Raji (cell line): ENCODE results near the gene DIAPH2.

ENCODE experiments used
- POLR2A ChIP-seq: IDR thresholded peaks from 2 replicates; pipeline ENCODE4 v1.6.1; 2011; ENCODE audit warnings: low read depth, low read length, control low read depth; ENCODE audit not compliant: insufficient read depth

Gene DIAPH2

GRCh38 chrX:96843566-96843965 lies 158.9 kb downstream of the DIAPH2 start:
- no peak for TF ChIP-seq POLR2A

DNA sequence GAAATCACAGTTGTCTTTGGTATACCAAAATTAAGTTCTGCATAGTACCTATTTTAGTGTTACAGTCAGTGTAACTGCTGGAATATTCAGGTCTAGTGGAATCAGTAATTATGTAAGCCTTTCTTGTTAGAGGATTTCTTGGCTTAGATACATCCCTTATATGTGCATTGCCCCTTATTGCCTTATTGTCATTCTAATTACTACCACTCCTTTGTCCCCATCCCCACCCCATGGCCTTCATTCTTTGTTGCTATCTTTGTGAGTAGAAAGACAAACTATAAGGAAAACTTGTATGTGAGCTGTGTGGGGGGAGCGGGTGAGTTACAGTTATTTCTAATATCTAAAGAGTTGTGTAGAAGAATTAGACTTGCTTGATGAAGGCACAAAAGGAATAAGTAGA lies 162.2 kb downstream of the DIAPH2 start:
- no peak for TF ChIP-seq POLR2A

- no peak for TF ChIP-seq POLR2A
These were observed 176.6 kb downstream of the DIAPH2 start for GRCh38 chrX:96861218-96861617.

GRCh38 chrX:96861661-96862060 lies 177.0 kb downstream of the DIAPH2 start:
- no peak for TF ChIP-seq POLR2A

DNA sequence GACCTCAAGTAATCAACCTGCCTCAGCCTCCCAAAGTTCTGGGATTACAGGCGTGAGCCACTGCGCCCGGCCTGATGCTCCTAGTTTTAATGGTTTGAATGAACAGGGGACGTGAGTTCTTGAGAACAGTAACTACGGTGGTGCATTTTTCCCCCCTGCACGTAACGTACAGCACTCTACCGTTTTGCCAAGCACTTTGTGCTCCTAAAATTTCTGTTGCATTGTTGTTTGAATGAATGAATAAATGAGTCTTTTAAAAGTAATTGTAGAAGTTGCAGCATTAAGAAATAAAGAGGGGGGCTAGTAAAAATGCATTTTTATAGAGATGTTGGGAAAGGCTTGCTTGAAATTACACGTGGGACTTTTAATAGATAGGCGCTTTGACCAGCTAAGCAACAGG lies 199.0 kb downstream of the DIAPH2 start, which contains the start of gene RPA4:
Gene RPA4 (plus strand): TSS at position 301 of the 400 bp plus-strand sequence. CDS start 403 bp downstream, outside the sequence.
- no peak for TF ChIP-seq POLR2A

DNA sequence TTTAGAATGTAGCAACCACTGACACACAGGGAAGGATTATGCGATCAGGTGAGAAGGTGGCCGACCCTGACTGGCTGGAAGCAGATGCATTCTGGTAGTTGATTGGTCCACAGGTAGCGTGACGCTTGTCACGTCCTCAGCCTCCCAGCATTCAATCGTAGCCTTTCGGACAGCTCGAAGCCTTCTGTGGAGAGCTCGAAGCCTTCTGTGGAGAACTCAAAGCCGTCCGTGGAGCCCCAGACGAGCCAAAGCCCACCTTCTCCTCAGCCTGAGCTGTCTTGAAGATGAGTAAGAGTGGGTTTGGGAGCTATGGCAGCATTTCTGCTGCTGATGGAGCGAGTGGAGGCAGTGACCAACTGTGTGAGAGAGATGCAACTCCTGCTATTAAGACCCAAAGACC lies 199.4 kb downstream of the DIAPH2 start:
- TF ChIP-seq POLR2A, result no peak

- no peak for TF ChIP-seq POLR2A
These were observed 205.1 kb downstream of the DIAPH2 start for GRCh38 chrX:96889726-96890125.

DNA sequence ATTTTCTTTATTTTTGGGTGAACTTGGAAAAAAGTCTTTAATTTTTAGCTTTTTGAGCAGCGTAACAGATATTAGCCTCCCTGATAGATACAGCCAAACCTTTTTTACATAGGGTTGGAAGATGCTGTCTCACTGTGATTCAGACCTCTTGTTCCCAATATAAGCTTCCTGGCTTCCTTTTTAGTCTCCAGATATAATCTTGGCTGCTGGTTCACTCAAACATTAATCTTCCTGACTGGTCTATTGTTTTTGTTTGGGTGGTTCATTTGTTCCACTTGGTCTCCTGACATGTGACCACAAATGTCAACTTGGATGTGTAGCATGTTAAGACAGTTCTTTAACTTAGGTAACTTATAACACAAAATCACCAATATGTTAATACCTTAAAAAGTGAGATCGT lies 222.1 kb downstream of the DIAPH2 start:
- TF ChIP-seq POLR2A, result no peak

DNA sequence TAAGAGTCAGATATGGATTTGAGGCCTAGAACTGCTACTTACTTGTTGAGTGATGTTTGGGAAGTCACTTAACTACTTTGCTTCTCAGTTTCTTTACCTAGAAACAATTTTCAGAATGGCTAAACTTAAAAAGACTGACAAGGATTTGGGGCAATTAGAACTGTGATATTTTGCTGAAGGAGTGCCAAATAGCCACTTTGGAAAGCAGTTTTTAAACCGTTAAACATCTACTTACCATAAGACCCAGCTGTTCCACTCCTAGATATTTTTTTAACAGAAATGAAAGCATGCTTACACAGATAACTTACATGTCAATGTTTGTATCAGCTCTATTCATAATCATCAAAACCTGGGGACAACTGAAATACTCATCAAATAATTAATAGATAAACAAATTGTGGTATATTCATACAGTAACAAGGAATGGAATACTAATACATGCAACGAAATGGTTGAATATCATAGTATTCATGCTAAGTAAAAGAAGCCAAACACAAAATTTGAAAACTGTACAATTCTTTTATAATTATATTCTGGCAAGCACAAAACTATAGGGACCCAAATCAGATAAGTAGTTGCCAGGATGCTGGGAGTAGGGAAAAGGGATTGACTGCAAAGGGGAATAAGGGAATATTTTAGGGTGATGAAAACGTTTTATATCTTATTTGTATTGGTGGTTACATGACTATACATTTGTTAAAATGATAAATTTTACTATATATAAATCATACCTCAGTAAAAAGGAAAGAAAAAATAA lies 223.1 kb downstream of the DIAPH2 start:
- no peak for TF ChIP-seq POLR2A

DNA sequence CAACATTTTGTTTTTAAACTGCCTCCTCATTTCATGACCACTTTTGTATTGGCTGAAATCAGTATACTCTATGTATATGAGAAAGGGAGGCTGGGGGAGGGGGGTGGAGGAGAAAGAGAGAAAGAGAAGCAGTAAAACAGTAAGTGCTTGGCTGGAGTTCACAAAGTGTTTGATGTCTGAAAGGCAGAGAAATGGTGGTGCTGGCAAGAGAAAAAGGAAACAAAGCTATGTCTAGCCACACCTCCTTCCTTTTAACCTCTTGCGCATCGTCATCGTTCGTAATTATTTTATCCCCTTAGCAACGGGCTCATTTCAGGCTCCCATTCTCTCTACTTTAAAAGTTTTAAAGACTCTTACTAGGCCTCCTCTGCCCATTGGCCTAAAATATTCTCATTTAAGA lies 224.6 kb downstream of the DIAPH2 start:
- no peak for TF ChIP-seq POLR2A

DNA sequence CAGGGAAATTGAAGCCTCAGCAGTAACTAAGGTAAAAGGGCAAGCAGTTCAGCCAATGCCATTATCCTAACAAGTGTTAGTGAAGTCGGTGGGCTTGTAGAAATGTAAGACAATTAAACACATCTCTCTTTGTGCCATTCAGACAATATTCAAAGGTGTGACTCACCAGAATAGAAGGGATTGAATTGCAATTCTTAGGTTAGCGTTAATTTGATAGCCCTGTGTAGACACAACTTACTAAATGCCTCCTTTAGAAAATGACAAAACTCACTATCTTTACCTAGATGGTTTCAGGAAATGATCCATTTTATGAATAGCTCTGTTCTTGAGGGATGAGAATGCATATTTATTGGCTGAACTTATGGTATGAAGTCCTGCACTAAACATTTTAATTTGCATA lies 234.2 kb downstream of the DIAPH2 start:
- no peak for TF ChIP-seq POLR2A

- no peak for TF ChIP-seq POLR2A
These were observed 235.0 kb downstream of the DIAPH2 start for GRCh38 chrX:96919672-96920071.

DNA sequence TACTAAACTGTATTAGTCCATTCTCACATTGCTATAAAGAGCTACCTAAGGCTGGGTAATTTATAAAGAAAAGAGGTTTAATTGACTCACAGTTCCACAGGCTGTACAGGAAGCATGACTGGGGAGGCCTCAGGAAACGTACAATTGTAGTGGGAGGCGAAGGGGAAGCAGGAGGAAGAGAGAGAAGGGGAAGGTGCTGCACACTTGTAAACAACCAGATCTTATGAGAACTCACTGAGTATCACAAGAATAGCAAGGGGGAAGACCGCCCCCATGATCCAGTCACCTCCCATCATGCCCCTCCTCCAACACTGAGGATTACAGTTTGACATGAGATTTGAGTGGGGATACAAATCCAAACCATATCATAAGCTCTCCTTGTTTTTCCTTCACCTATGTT lies 239.9 kb downstream of the DIAPH2 start:
- TF ChIP-seq POLR2A, result no peak

GRCh38 chrX:96929036-96929435 lies 244.4 kb downstream of the DIAPH2 start:
- TF ChIP-seq POLR2A, result no peak

GRCh38 chrX:96957718-96958117 lies 273.1 kb downstream of the DIAPH2 start:
- TF ChIP-seq POLR2A, result no peak

GRCh38 chrX:96971812-96972211 lies 287.2 kb downstream of the DIAPH2 start:
- TF ChIP-seq POLR2A, result no peak

- TF ChIP-seq POLR2A, result no peak
These were observed 294.3 kb downstream of the DIAPH2 start for GRCh38 chrX:96978906-96979305.
